HG02642 (cell line): ENCODE measurements around the gene ICAM1.
"Not testable (repeated sequence)": the region's sequence is repeated elsewhere in the genome, so short reads cannot be mapped to it uniquely, and the experiment has no call there.

Experiments used
- ATAC-seq: cut with Tn5 transposase; IDR thresholded peaks from one replicate; pipeline ENCODE4 v1.9.1; 2021; ENCODE audit warnings: mild to moderate bottlenecking; ENCODE audit not compliant: unreplicated experiment, poor library complexity

Gene ICAM1

GRCh38 chr19:10270180-10270615, 722 bp upstream of the ICAM1 start:
- ATAC-seq = peak; percentile 38

GRCh38 chr19:10271543-10272086, 695 bp downstream of the ICAM1 start:
- ATAC-seq = peak; percentile 31

- ATAC-seq = no peak
Measured at GRCh38 chr19:10274589-10274988, 3.7 kb downstream of the ICAM1 start.

- ATAC-seq = no peak
Measured at GRCh38 chr19:10277795-10278589, 7.1 kb downstream of the ICAM1 start.

- no peak for ATAC-seq
Measured at GRCh38 chr19:10278935-10279334, 8.0 kb downstream of the ICAM1 start.

- ATAC-seq = no peak
Measured at GRCh38 chr19:10279737-10280442, 9.0 kb downstream of the ICAM1 start.

- ATAC-seq = not testable (repeated sequence)
Measured at GRCh38 chr19:10282043-10282442, 11.1 kb downstream of the ICAM1 start.

- ATAC-seq = no peak
Measured at GRCh38 chr19:10283301-10284064, 12.6 kb downstream of the ICAM1 start.

GRCh38 chr19:10284065-10284959, 13.4 kb downstream of the ICAM1 start:
- ATAC-seq = no peak

GRCh38 chr19:10284960-10285278, 14.0 kb downstream of the ICAM1 start:
- ATAC-seq = no peak

- ATAC-seq = no peak
Measured at GRCh38 chr19:10285393-10285792, 14.5 kb downstream of the ICAM1 start.

- no peak for ATAC-seq
Measured at GRCh38 chr19:10286803-10287737, 16.1 kb downstream of the ICAM1 start, which contains the start of gene ICAM4. Gene ICAM4 (plus strand): TSS chr19:10286955. CDS start chr19:10287013, 58 bp downstream.

- ATAC-seq = no peak
Measured at GRCh38 chr19:10288662-10289166, 17.8 kb downstream of the ICAM1 start.

- no peak for ATAC-seq
Measured at GRCh38 chr19:10289167-10289835, 18.4 kb downstream of the ICAM1 start.

- no peak for ATAC-seq
Measured at GRCh38 chr19:10289836-10290356, 19.0 kb downstream of the ICAM1 start, which contains the start of gene ICAM5. Gene ICAM5 (plus strand): TSS chr19:10289952. CDS start chr19:10290044, 92 bp downstream.

GRCh38 chr19:10290357-10290875, 19.5 kb downstream of the ICAM1 start:
- no peak for ATAC-seq

GRCh38 chr19:10290876-10291553, 20.1 kb downstream of the ICAM1 start:
- ATAC-seq = no peak
